A549 (cell line): ENCODE data around the gene ARFIP1. TPM values are rescaled to one million over a fixed set of nuclear protein-coding genes. Genes with fewer than 3 reads are reported as not detected.
"Not testable (repeated sequence)": the region's sequence is repeated elsewhere in the genome, so short reads cannot be mapped to it uniquely, and the experiment has no call there.

Experiments
- ATAC-seq, 2 experiments: fragments of 200-7000 bp in 1 of 2; fragments of >200 bp in 1 of 2; cut with Nextera tagmentation in 1 of 2; cut with Tn5 transposase in 1 of 2; 3 replicates each; pipeline versions ENCODE4 v1.8.0 to v1.9.1; 2018 to 2020; ENCODE audit warnings: mild to moderate bottlenecking in 1 of 2, moderate library complexity in 1 of 2
- CTCF ChIA-PET: fragments of 300-600 bp; sonication (Branson Sonifier 250); formaldehyde crosslinking; extraction: SDS; loops from one replicate; lab custom pipeline; 2021; ENCODE audit warnings: antibody characterized with exemption, inconsistent platforms; lab: Yijun Ruan, JAX
- POLR2A ChIA-PET: fragments of 350-600 bp; formaldehyde crosslinking; extraction: SDS; loops from one replicate; lab custom pipeline; 2021; ENCODE audit warnings: antibody characterized with exemption, inconsistent platforms; lab: Yijun Ruan, JAX
- DNase-seq, 2 experiments: peaks; one replicate each; pipeline versions ENCODE4 v3.0.0 to v3.0.0-alpha.2; 2011 to 2016; ENCODE audit warnings: low read depth in 1 of 2, low spot score in 1 of 2
- FAIRE-seq: peaks from 2 replicates; lab custom pipeline; 2011; peaks lifted over from hg19 to GRCh38; lab: Jason Lieb, UNC
- H3K27ac ChIP-seq, 2 experiments: fragments of >200 bp; sonication (Bioruptor Twin); formaldehyde crosslinking; 3 replicates each; pipeline ENCODE4 v1.5.1; 2016 to 2017
- H3K4me1 ChIP-seq: fragments of >200 bp; sonication (Bioruptor Twin); formaldehyde crosslinking; 3 replicates; pipeline ENCODE4 v1.6.1; 2016
- H3K4me2 ChIP-seq: fragments of >200 bp; sonication (Bioruptor Twin); formaldehyde crosslinking; 3 replicates; pipeline ENCODE4 v1.6.1; 2016
- H3K4me3 ChIP-seq: fragments of >200 bp; sonication (Bioruptor Twin); formaldehyde crosslinking; 3 replicates; pipeline ENCODE4 v1.5.1; 2016
- H3K9me3 ChIP-seq: fragments of >200 bp; sonication (Bioruptor Twin); formaldehyde crosslinking; 3 replicates; pipeline ENCODE4 v1.6.1; 2016
- BHLHE40 ChIP-seq: IDR thresholded peaks from 2 replicates; pipeline ENCODE4 v1.6.1; 2012; ENCODE audit warnings: low read depth, low read length, inconsistent platforms
- CBX8 ChIP-seq: fragments of 200-600 bp; sonication (generic); IDR thresholded peaks from 2 replicates; pipeline ENCODE4 v1.6.1; 2016
- CHD4 ChIP-seq: fragments of 200-600 bp; sonication (generic); IDR thresholded peaks from 2 replicates; pipeline ENCODE4 v1.6.1; 2016; ENCODE audit warnings: antibody characterized with exemption, mild to moderate bottlenecking, borderline replicate concordance
- E2F6 ChIP-seq: IDR thresholded peaks from 2 replicates; pipeline ENCODE4 v1.6.1; 2012; ENCODE audit warnings: low read depth, borderline replicate concordance
- EHMT2 ChIP-seq: fragments of 200-600 bp; sonication (generic); IDR thresholded peaks from 2 replicates; pipeline ENCODE4 v1.6.1; 2016; ENCODE audit warnings: antibody characterized with exemption, low read depth, mild to moderate bottlenecking, moderate library complexity
- EP300 ChIP-seq, 2 experiments: fragments of >200 bp; sonication (Bioruptor Twin); formaldehyde crosslinking; IDR thresholded peaks; 2 replicates in 1 of 2; 3 replicates in 1 of 2; pipeline ENCODE4 v1.6.1; 2016 to 2017
- FOSB ChIP-seq: fragments of 250-450 bp; sonication (Bioruptor Pico); IDR thresholded peaks from 2 replicates; pipeline ENCODE4 v1.5.0; 2020; ENCODE audit warnings: mild to moderate bottlenecking, moderate library complexity
- FOSL2 ChIP-seq, 2 experiments: fragments of 450-650 bp in 1 of 2; fragments of >200 bp in 1 of 2; sonication (Bioruptor Twin) in 1 of 2; formaldehyde crosslinking; IDR thresholded peaks; 2 replicates each; pipeline versions ENCODE4 v1.5.0 to v1.6.1; 2016 to 2020; ENCODE audit warnings: mild to moderate bottlenecking in 1 of 2, moderate library complexity in 1 of 2
- FOXS1 ChIP-seq: fragments of 250-450 bp; sonication (Bioruptor Pico); IDR thresholded peaks from 2 replicates; pipeline ENCODE4 v1.5.0; 2020; ENCODE audit warnings: mild to moderate bottlenecking, moderate library complexity
- GATA3 ChIP-seq: IDR thresholded peaks from 2 replicates; pipeline ENCODE4 v1.6.1; 2012; ENCODE audit warnings: borderline replicate concordance
- HES2 ChIP-seq: fragments of >200 bp; sonication (Bioruptor Twin); formaldehyde crosslinking; IDR thresholded peaks from 2 replicates; pipeline ENCODE4 v1.6.1; 2016
- HOXB13 ChIP-seq: fragments of 250-450 bp; sonication (Bioruptor Pico); IDR thresholded peaks from 2 replicates; pipeline ENCODE4 v1.5.0; 2020; ENCODE audit warnings: low read depth, mild to moderate bottlenecking, moderate library complexity
- JUN ChIP-seq, 2 experiments: fragments of >200 bp; sonication (Bioruptor Twin); formaldehyde crosslinking; IDR thresholded peaks; 2 replicates in 1 of 2; 3 replicates in 1 of 2; pipeline ENCODE4 v1.6.1; 2016 to 2017
- KDM1A ChIP-seq: fragments of 200-600 bp; sonication (generic); IDR thresholded peaks from 2 replicates; pipeline ENCODE4 v1.6.1; 2016; ENCODE audit warnings: low read depth, mild to moderate bottlenecking
- MAFK ChIP-seq: fragments of 450-650 bp; IDR thresholded peaks from 2 replicates; pipeline ENCODE4 v1.6.1; 2014; ENCODE audit not compliant: partially characterized antibody
- MAZ ChIP-seq: fragments of 150-350 bp; IDR thresholded peaks from 2 replicates; pipeline ENCODE4 v1.6.1; 2014; ENCODE audit warnings: antibody characterized with exemption, low read depth, low read length, borderline replicate concordance
- MYC ChIP-seq: IDR thresholded peaks from 2 replicates; pipeline ENCODE4 v1.6.1; 2012; ENCODE audit warnings: mild to moderate bottlenecking, inconsistent platforms, low read length, improper control_type of control experiment, borderline replicate concordance
- NFE2L2 ChIP-seq: fragments of 150-350 bp; conservative IDR thresholded peaks from 2 replicates; pipeline ENCODE4 v1.6.1; 2014; ENCODE audit warnings: low read length
- NPAS2 ChIP-seq: fragments of 250-450 bp; sonication (Bioruptor Pico); IDR thresholded peaks from 2 replicates; pipeline ENCODE4 v1.8.0; 2022; ENCODE audit warnings: mild to moderate bottlenecking, moderate library complexity, borderline replicate concordance
- NR3C1 ChIP-seq: fragments of >200 bp; sonication (Bioruptor Twin); formaldehyde crosslinking; IDR thresholded peaks from 3 replicates; pipeline ENCODE4 v1.6.1; 2017
- PBX3 ChIP-seq: IDR thresholded peaks from 2 replicates; pipeline ENCODE4 v1.6.1; 2012
- PHF8 ChIP-seq: fragments of 200-600 bp; sonication (generic); IDR thresholded peaks from 2 replicates; pipeline ENCODE4 v1.6.1; 2016; ENCODE audit warnings: low read depth, mild to moderate bottlenecking, antibody characterized with exemption, moderate library complexity, borderline replicate concordance
- POLR2A ChIP-seq: IDR thresholded peaks from 2 replicates; pipeline ENCODE4 v1.6.1; 2012; ENCODE audit warnings: mild to moderate bottlenecking, low read length
- POLR2AphosphoS2 ChIP-seq: conservative IDR thresholded peaks from 2 replicates; pipeline ENCODE4 v1.6.1; 2012; ENCODE audit warnings: low read length, improper control_type of control experiment, inconsistent platforms
- RARB ChIP-seq: fragments of 250-450 bp; sonication (Bioruptor Pico); IDR thresholded peaks from 2 replicates; pipeline ENCODE4 v1.8.0; 2021; ENCODE audit warnings: mild to moderate bottlenecking, moderate library complexity
- RFX5 ChIP-seq: fragments of 450-650 bp; IDR thresholded peaks from 2 replicates; pipeline ENCODE4 v1.7.1; 2014; ENCODE audit warnings: antibody characterized with exemption, mild to moderate bottlenecking, moderate library complexity
- RNF2 ChIP-seq: fragments of 200-600 bp; sonication (generic); IDR thresholded peaks from 2 replicates; pipeline ENCODE4 v1.6.1; 2016; ENCODE audit warnings: low read depth, mild to moderate bottlenecking, antibody characterized with exemption, moderate library complexity, borderline replicate concordance
- SMC3 ChIP-seq: fragments of >200 bp; sonication (Bioruptor Twin); formaldehyde crosslinking; IDR thresholded peaks from 3 replicates; pipeline ENCODE4 v1.6.1; 2018; ENCODE audit warnings: inconsistent platforms
- ZFP36 ChIP-seq: fragments of 450-650 bp; IDR thresholded peaks from 2 replicates; pipeline ENCODE4 v1.6.1; 2014; ENCODE audit warnings: borderline replicate concordance; ENCODE audit not compliant: partially characterized antibody
- WGBS: methylation state at CpG from one replicate; pipeline ENCODE4 v1.1.6; 2017; ENCODE audit errors: missing lambda C conversion rate; 5-methylcytosine and 5-hydroxymethylcytosine counted together
- polyA plus RNA-seq, 4 experiments: library from polyadenylated mRNA; depleted of rRNA in 3 of 4; stranded (reverse); fragments of >200 nt; fragmentation: RNase III in 1 of 4; extraction: RNeasy Plus Mini Kit Qiagen cat#74134 plus additional on column Dnase treatment in 1 of 4; gene quantifications; 2 replicates in 3 of 4; 3 replicates in 1 of 4; pipeline ENCODE4 v1.2.3, GENCODE V29; 2011 to 2017

The ARFIP1 gene
- polyA plus RNA-seq, 2 of the 4 experiments (the other 2 are of a cell fraction) = 17.1 to 39.2 TPM

GRCh38 chr4:152894673-152895072 is 114.9 kb downstream of the ARFIP1 start (continued):
- TF ChIP-seq FOSL2 (IDR thresholded peaks at IDR 0.05) (no peak), FOSL2 (CRISPR knock-in tag; IDR thresholded peaks at IDR 0.05) (no peak)

- TF ChIP-seq CBX8 (no peak), CHD4 (no peak), NFE2L2 (no peak), HOXB13 (CRISPR knock-in tag) (no peak), NPAS2 (no peak), POLR2AphosphoS2 (no peak), ZFP36 (no peak), MAFK (no peak), RNF2 (no peak), E2F6 (no peak), RARB (CRISPR knock-in tag) (no peak), MYC (no peak), POLR2A (no peak), FOSB (no peak), FOSL2 (IDR thresholded peaks at IDR 0.05) (no peak), FOSL2 (CRISPR knock-in tag; IDR thresholded peaks at IDR 0.05) (no peak), SMC3 (no peak), GATA3 (no peak), NR3C1 (no peak), PHF8 (no peak), PBX3 (no peak)
- no peak overlapping the region for H3K4me2 ChIP-seq
- no peak for FAIRE-seq
- H3K9me3 ChIP-seq = no peaks in the 10 kb centered on the region
- WGBS = 86% methylated on average over 1 of the region's 1 CpG
- no peak overlapping the region for H3K27ac ChIP-seq
- ChIA-PET CTCF (interaction anchor here (0.6 kb wide), 1 partner anchor 9 kb away, joined by 3 read pairs; no protein-coding TSS in a partner anchor), POLR2A (no interaction called here)
- no peak overlapping the region for H3K4me3 ChIP-seq
- 0 out of 3 replicates have a peak, but pooled peaks cover 9% of the 10 kb centered on the region for H3K4me1 ChIP-seq
- no peak for ATAC-seq
- DNase-seq = no peak
Observed at GRCh38 chr4:152896811-152897210, 117.1 kb downstream of the ARFIP1 start.

GRCh38 chr4:152898133-152898532 is 118.4 kb downstream of the ARFIP1 start:
- DNase-seq, POLR2A ChIA-PET, H3K4me1 ChIP-seq, CTCF ChIA-PET, FAIRE-seq, H3K4me3 ChIP-seq, ATAC-seq, H3K4me2 ChIP-seq, H3K9me3 ChIP-seq: not testable (repeated sequence)
- H3K27ac ChIP-seq = peak overlapping the region; percentile 32 to 53; a peak in 2 of 6 replicates
- WGBS = 82% methylated on average over 6 of the region's 6 CpGs
- TF ChIP-seq NFE2L2 (peak; percentile 77), MAFK (peak; percentile 84)

GRCh38 chr4:152898606-152899005 is 118.9 kb downstream of the ARFIP1 start:
- TF ChIP-seq BHLHE40 (no peak), FOXS1 (CRISPR knock-in tag) (no peak), FOSB (no peak), POLR2A (no peak), HES2 (no peak), MAZ (no peak), RARB (CRISPR knock-in tag) (no peak), SMC3 (no peak), NFE2L2 (no peak), JUN (IDR thresholded peaks at IDR 0.05) (no peak), RFX5 (no peak), E2F6 (no peak), EP300 (IDR thresholded peaks at IDR 0.05) (no peak), EHMT2 (no peak), NR3C1 (no peak), NPAS2 (no peak), FOSL2 (IDR thresholded peaks at IDR 0.05) (no peak), FOSL2 (CRISPR knock-in tag; IDR thresholded peaks at IDR 0.05) (no peak), KDM1A (no peak), MYC (no peak)
- H3K4me1 ChIP-seq = 0 out of 3 replicates have a peak, but pooled peaks cover 9% of the 10 kb centered on the region
- DNase-seq = no peak
- H3K27ac ChIP-seq = peak overlapping the region; percentile 26 to 32; a peak in 1 of 6 replicates
- FAIRE-seq = no peak
- no peak overlapping the region for H3K4me3 ChIP-seq
- ChIA-PET POLR2A (no interaction called here), CTCF (no interaction called here)
- no peak for ATAC-seq
- H3K4me2 ChIP-seq = no peak overlapping the region
- no peaks in the 10 kb centered on the region for H3K9me3 ChIP-seq
